Skeletal muscle satellite cell (primary cell): ENCODE measurements around the gene BACH2.

Source experiments
- H3K27me3 ChIP-seq: 2 replicates; pipeline ENCODE4 v1.7.0; 2013; ENCODE audit warnings: low read length; ENCODE audit not compliant: control insufficient read depth, insufficient read depth
- H3K36me3 ChIP-seq: 2 replicates; pipeline ENCODE4 v1.7.0; 2013; ENCODE audit warnings: mild to moderate bottlenecking, control low read depth, low read length; ENCODE audit not compliant: insufficient read depth
- H3K4me1 ChIP-seq: 2 replicates; pipeline ENCODE4 v1.7.0; 2013; ENCODE audit warnings: low read length; ENCODE audit not compliant: control insufficient read depth, insufficient read depth
- H3K4me2 ChIP-seq: 2 replicates; pipeline ENCODE4 v1.7.0; 2013; ENCODE audit warnings: mild to moderate bottlenecking, low read length
- H3K4me3 ChIP-seq: 2 replicates; pipeline ENCODE4 v1.7.0; 2013; ENCODE audit warnings: low read length
- H3K9ac ChIP-seq: 2 replicates; pipeline ENCODE4 v1.7.0; 2013; ENCODE audit warnings: mild to moderate bottlenecking, low read depth, low read length, moderate library complexity
- H3K9me3 ChIP-seq: replicated peaks from 2 replicates; pipeline ENCODE4 v1.7.0; 2013; ENCODE audit warnings: mild to moderate bottlenecking, control low read depth, low read length

Gene BACH2

DNA sequence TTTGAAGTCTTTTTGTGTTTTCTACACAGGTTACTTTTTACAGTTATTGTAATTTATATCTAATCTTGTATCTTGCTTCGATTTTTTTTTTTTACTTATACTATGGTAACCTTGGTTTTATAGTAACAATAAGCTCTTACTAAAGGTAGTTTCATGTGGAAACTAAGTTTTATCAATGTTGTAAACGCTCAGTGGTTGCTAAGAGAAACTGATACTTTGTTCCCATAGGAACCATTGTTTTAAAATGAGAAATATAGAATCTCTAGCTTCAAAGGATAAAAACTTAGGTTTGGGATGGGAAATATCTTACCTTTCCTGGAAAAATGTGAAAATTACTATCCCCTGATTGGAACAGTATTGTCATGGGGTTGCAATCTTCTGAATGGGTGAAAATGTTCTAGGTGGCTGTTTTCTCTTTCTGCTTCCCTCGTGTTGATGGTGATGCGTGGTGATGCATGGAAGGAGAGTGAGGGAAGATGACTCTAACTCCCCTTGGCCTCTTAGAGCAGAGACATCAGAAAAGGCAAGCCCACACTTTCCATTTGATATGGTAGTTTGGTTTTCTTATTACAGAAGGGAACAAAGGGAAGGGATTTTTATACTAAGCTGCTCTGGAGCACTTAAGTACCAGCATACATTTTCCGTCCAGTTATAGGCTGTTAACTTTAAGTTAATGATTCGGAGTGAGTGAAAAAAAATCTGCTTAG, 23.5 kb upstream of the BACH2 start:
- H3K36me3 ChIP-seq, result no peaks in the 10 kb centered on the region
- no peak overlapping the region for H3K9ac ChIP-seq
- no peak overlapping the region for H3K4me3 ChIP-seq
- H3K4me2 ChIP-seq, result no peak overlapping the region
- H3K9me3 ChIP-seq, result no peaks in the 10 kb centered on the region
- peaks cover 26% of the 10 kb centered on the region for H3K27me3 ChIP-seq
- H3K4me1 ChIP-seq, result no peaks in the 10 kb centered on the region

GRCh38 chr6:90319044-90319443, 22.4 kb upstream of the BACH2 start:
- Histone ChIP-seq H3K9ac (no peak overlapping the region), H3K9me3 (no peaks in the 10 kb centered on the region), H3K4me2 (no peak overlapping the region), H3K36me3 (no peaks in the 10 kb centered on the region), H3K4me1 (no peaks in the 10 kb centered on the region), H3K4me3 (no peak overlapping the region), H3K27me3 (peaks cover 37% of the 10 kb centered on the region)

DNA sequence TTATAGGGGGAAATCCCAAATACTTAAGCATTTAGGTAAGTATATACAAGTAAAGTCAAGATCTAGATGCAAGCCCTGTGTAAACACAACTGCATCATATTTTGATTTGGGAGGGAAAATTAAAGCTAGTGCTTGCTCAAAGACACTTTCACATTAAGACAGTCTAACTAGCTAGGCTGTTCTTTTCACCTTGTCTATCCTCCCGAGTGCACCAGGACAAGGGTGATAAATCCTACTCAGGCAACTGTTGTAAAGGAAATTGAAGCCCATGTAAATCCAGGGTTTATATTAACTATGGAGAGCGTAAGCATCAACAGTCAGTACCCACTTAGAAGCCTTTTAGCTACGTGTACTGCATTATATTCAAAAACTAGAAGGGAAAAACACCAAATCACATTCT, 19.3 kb upstream of the BACH2 start:
- Histone ChIP-seq H3K4me3 (no peak overlapping the region), H3K4me1 (no peaks in the 10 kb centered on the region), H3K36me3 (no peaks in the 10 kb centered on the region), H3K27me3 (peaks cover 58% of the 10 kb centered on the region), H3K9ac (no peak overlapping the region), H3K9me3 (no peaks in the 10 kb centered on the region), H3K4me2 (no peak overlapping the region)

GRCh38 chr6:90315354-90315950, 18.8 kb upstream of the BACH2 start:
- Histone ChIP-seq H3K4me2 (no peak overlapping the region), H3K36me3 (no peaks in the 10 kb centered on the region), H3K27me3 (peaks cover 58% of the 10 kb centered on the region), H3K4me3 (no peak overlapping the region), H3K9me3 (no peaks in the 10 kb centered on the region), H3K9ac (no peak overlapping the region), H3K4me1 (no peaks in the 10 kb centered on the region)

DNA sequence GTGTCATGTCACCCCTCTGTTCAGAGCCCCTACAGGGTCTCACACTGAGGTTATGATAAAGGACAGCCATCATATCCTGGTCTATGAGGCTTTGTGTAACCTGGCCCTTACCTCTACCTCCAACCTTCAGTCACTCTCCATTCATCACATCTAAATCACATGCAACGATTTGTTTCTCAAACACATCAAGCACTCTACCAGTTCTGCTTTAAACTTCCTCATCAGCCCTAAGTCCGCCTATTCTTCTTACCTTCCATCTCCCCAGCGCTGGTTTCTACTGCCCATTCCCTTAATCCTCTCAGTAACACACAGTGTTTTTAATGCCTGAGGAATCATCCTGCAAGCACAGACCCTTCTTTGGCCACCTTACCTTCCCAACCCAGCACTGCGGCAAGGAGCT, 17.9 kb upstream of the BACH2 start:
- Histone ChIP-seq H3K27me3 (peaks cover 58% of the 10 kb centered on the region), H3K9ac (no peak overlapping the region), H3K4me2 (no peak overlapping the region), H3K4me3 (no peak overlapping the region), H3K4me1 (no peaks in the 10 kb centered on the region), H3K9me3 (no peaks in the 10 kb centered on the region), H3K36me3 (no peaks in the 10 kb centered on the region)

DNA sequence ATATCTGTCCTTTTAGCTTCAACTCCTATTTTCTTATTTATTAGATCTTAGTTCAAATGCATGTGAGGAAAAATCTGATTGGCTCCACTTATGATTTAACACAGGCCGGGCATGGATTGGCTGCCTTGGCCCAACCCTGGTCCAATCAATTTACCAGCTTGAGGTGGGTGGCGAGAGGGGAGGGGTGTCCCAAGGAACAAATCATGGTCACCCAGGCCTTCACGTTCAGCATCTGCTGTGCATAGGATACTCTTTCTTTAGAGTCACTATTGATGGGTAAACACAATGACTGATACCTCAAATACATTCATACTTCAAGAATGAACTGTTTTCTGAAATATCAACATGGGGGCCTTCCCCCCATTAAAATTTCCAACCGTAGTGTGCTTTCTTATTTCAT, 14.9 kb upstream of the BACH2 start:
- Histone ChIP-seq H3K27me3 (peaks cover 76% of the 10 kb centered on the region), H3K9ac (no peak overlapping the region)

GRCh38 chr6:90305800-90306448, 9.3 kb upstream of the BACH2 start:
- Histone ChIP-seq H3K4me3 (no peak overlapping the region), H3K27me3 (peaks cover 72% of the 10 kb centered on the region), H3K36me3 (no peaks in the 10 kb centered on the region), H3K9me3 (no peaks in the 10 kb centered on the region), H3K4me1 (no peaks in the 10 kb centered on the region), H3K9ac (no peak overlapping the region), H3K4me2 (no peak overlapping the region)

More for the DNA sequence above, 14.9 kb upstream of the BACH2 start:
- Histone ChIP-seq H3K4me3 (no peak overlapping the region), H3K36me3 (no peaks in the 10 kb centered on the region), H3K4me2 (no peak overlapping the region), H3K9me3 (no peaks in the 10 kb centered on the region), H3K4me1 (no peaks in the 10 kb centered on the region)

GRCh38 chr6:90304308-90304707, 7.7 kb upstream of the BACH2 start:
- Histone ChIP-seq H3K4me2 (no peak overlapping the region), H3K9me3 (no peaks in the 10 kb centered on the region), H3K9ac (no peak overlapping the region), H3K36me3 (no peaks in the 10 kb centered on the region), H3K4me1 (no peaks in the 10 kb centered on the region), H3K27me3 (peaks cover 77% of the 10 kb centered on the region), H3K4me3 (no peak overlapping the region)

DNA sequence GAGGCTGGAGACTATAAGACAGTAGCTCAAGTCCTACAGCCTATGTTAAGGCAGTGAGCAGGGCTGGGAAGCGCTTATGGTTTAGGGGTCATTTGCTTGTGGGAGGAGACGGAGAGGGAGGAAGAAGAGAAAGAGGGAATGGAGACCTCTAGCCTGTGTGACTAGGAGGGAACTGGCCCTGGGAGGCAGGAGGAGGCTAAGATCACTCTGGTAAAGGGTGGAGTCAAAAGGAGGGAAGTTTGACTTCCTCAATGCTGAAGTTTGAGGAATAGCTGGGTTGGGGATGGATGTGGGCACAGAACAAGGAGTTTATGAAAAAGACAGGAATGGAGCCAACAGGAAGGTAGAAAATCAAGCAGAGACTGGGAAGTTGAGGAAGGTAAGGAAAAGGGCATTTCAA, 6.4 kb upstream of the BACH2 start:
- Histone ChIP-seq H3K27me3 (peaks cover 77% of the 10 kb centered on the region), H3K4me2 (no peak overlapping the region), H3K9ac (no peak overlapping the region), H3K4me1 (no peaks in the 10 kb centered on the region), H3K4me3 (no peak overlapping the region), H3K36me3 (no peaks in the 10 kb centered on the region), H3K9me3 (no peaks in the 10 kb centered on the region)

GRCh38 chr6:90302320-90302719, 5.7 kb upstream of the BACH2 start:
- Histone ChIP-seq H3K36me3 (no peaks in the 10 kb centered on the region), H3K4me3 (no peak overlapping the region), H3K4me2 (no peak overlapping the region), H3K27me3 (peaks cover 82% of the 10 kb centered on the region), H3K9ac (no peak overlapping the region), H3K9me3 (no peaks in the 10 kb centered on the region), H3K4me1 (no peaks in the 10 kb centered on the region)

DNA sequence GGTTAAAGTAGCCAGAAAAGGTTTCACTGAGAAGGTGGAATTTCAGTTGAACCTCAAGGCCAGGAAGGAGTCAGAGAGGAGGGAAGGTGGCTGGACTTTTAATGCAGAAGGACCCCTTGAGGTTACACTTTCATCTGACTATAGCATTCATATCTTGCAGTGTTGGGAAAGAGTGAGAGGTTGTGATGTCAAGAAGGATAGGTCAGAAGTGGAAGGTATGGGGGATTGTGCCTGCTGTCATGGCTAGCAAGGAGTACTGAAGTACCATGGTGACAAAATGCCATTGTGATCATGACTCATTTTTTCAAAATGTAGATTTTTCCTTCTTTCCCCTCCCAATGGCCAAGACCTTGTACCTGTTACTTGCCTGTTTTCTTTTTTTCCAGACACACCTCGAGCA, 5.2 kb upstream of the BACH2 start:
- H3K4me1 ChIP-seq, result no peaks in the 10 kb centered on the region
- no peaks in the 10 kb centered on the region for H3K36me3 ChIP-seq
- H3K9ac ChIP-seq, result no peak overlapping the region
- H3K27me3 ChIP-seq, result peaks cover 81% of the 10 kb centered on the region
- no peak overlapping the region for H3K4me3 ChIP-seq
- H3K9me3 ChIP-seq, result no peaks in the 10 kb centered on the region
- H3K4me2 ChIP-seq, result no peak overlapping the region
